ENCODE data around the gene CTDP1. TPM values are rescaled to one million over a fixed set of nuclear protein-coding genes. Genes with fewer than 3 reads are reported as not detected.

CTDP1 gene
- total RNA-seq, 1 donor from 2014 or later, result 9.4 TPM

DNA sequence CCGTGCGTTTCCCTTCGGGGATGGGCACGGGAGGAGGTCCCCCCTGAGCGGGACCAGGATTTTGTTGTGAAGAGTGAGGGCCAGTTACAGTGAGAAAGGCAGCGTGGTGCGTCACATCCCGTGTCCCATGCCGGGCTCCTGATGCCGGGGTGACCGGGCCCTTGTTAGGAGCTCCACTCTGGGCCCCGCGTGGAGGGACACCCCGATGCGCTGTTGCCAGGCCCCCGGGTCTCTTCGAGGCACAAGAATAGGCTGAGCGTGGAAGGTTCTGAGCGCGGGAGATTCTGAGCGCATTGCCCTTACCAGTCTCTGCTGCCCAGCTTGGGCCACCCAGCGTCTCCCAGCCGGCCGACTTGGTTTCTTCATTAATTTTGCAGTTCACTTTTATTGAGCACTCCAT is 17.6 kb downstream of the CTDP1 start:
- Histone ChIP-seq H3K4me1 (ENCODE audit: control insufficient read depth in 3 of 3, insufficient read depth in 3 of 3, low read length in 3 of 3) (peaks cover 0 to 3% (median 0%) of the 10 kb centered on the region in 3 donors), H3K9ac (ENCODE audit: low read depth in 1 of 3, low read length in 3 of 3) (no peak overlapping the region), H3K36me3 (ENCODE audit: control insufficient read depth in 3 of 3, insufficient read depth in 3 of 3, low read length in 3 of 3) (peaks cover 34 to 47% (median 41%) of the 10 kb centered on the region in 3 donors), H3K4me3 (ENCODE audit: low read length in 3 of 3) (no peak overlapping the region), H3K9me3 (ENCODE audit: control insufficient read depth in 3 of 3, low read length in 3 of 3) (no peaks in the 10 kb centered on the region), H3K27me3 (ENCODE audit: control insufficient read depth in 3 of 3, insufficient read depth in 3 of 3, low read length in 3 of 3) (no peaks in the 10 kb centered on the region), H3K27ac (ENCODE audit: low read depth, low read length) (no peak overlapping the region)

DNA sequence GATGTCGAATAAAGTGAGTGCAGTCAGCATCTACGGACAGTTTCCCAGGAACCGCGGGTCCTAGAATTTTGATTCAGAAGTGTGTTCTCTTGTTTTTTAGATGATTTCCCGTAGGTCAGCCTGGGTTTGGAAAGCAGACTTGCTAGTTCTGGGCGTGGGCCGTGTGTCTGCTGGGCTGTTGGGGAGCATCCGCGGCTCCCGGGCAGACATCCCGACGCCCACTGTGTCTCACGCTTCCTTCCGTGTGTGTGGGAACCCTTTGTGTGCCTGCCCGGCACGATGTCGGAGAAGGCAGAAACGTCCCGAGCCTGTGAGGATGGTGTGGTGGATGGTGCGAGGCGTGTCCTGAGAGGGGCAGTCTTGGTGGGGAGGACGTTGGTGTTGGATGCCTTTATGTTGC is 18.4 kb downstream of the CTDP1 start:
- no peak overlapping the region for H3K9ac ChIP-seq (ENCODE audit: low read depth in 1 of 3, low read length in 3 of 3)
- no peaks in the 10 kb centered on the region for H3K27me3 ChIP-seq (ENCODE audit: control insufficient read depth in 3 of 3, insufficient read depth in 3 of 3, low read length in 3 of 3)
- peaks cover 35 to 49% (median 41%) of the 10 kb centered on the region in 3 donors for H3K36me3 ChIP-seq (ENCODE audit: control insufficient read depth in 3 of 3, insufficient read depth in 3 of 3, low read length in 3 of 3)
- peaks cover 0 to 3% (median 0%) of the 10 kb centered on the region in 3 donors for H3K4me1 ChIP-seq (ENCODE audit: control insufficient read depth in 3 of 3, insufficient read depth in 3 of 3, low read length in 3 of 3)
- H3K9me3 ChIP-seq (ENCODE audit: control insufficient read depth in 3 of 3, low read length in 3 of 3), result no peaks in the 10 kb centered on the region
- H3K4me3 ChIP-seq (ENCODE audit: low read length in 3 of 3), result no peak overlapping the region
- no peak overlapping the region for H3K27ac ChIP-seq (ENCODE audit: low read depth, low read length)

DNA sequence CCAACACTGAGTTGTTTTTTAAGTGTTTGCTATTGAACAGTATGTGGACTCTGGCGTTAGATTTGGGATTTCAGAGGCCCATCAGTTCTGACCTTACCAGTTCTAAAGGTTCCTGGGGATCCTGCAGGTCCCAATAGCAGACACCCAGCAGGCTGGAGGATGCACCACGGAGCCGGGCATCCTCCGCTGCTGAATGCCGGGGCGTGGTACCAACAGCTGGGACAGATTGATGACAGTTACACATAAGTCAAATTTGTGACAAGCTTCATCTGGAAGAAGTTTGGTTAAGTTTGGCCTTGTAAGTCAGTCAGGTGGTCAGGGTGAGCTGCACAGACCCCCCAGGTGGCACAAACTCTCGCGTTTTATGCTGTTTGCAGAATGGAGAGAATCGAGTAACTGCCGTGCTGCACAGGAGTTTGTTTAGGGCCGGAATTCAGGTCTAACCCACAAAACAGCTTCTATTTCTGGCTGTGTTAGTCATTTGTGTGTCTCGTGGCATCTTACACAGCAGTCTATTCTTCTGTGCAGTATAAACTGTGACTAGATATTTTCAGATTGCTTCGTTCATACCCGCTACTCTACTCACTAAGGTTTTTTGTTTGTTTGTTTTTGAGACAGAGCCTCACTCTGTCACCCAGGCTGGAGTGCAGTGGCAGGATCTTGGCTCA is 19.2 kb downstream of the CTDP1 start:
- peak overlapping the region; percentile 39 for H3K27ac ChIP-seq (ENCODE audit: low read depth, low read length)
- H3K4me3 ChIP-seq (ENCODE audit: low read length in 3 of 3), result peak overlapping the region in 1 of 3 donors; percentile 13
- H3K9ac ChIP-seq (ENCODE audit: low read depth in 1 of 3, low read length in 3 of 3), result peak overlapping the region in 1 of 3 donors; percentile 60
- H3K27me3 ChIP-seq (ENCODE audit: control insufficient read depth in 3 of 3, insufficient read depth in 3 of 3, low read length in 3 of 3), result no peaks in the 10 kb centered on the region
- peaks cover 35 to 49% (median 46%) of the 10 kb centered on the region in 3 donors for H3K36me3 ChIP-seq (ENCODE audit: control insufficient read depth in 3 of 3, insufficient read depth in 3 of 3, low read length in 3 of 3)
- H3K4me1 ChIP-seq (ENCODE audit: control insufficient read depth in 3 of 3, insufficient read depth in 3 of 3, low read length in 3 of 3), result peaks cover 0 to 3% (median 0%) of the 10 kb centered on the region in 3 donors
- H3K9me3 ChIP-seq (ENCODE audit: control insufficient read depth in 3 of 3, low read length in 3 of 3), result no peaks in the 10 kb centered on the region

DNA sequence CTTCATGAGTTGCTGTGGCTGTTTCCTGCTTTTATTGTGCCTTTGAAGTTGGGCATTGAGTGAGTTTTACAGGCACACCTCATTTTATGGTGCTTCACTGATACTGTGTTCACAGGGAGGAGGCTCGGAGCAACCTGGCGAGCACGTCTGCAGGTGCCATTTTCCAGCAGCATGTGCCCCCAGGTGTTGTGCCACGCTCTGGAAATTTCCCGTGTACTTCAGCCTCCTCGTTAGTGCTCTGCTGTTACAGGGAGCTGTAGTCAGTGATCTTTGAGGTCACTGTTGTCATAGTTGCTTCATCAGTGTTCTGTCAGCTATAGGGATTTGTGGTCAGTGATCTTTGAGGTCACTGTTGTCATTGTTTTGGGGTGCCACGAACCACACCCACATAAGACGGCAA is 20.1 kb downstream of the CTDP1 start:
- Histone ChIP-seq H3K9me3 (ENCODE audit: control insufficient read depth in 3 of 3, low read length in 3 of 3) (no peaks in the 10 kb centered on the region), H3K4me1 (ENCODE audit: control insufficient read depth in 3 of 3, insufficient read depth in 3 of 3, low read length in 3 of 3) (peaks cover 0 to 3% (median 0%) of the 10 kb centered on the region in 3 donors), H3K27ac (ENCODE audit: low read depth, low read length) (peak overlapping the region; percentile 39), H3K4me3 (ENCODE audit: low read length in 3 of 3) (no peak overlapping the region), H3K27me3 (ENCODE audit: control insufficient read depth in 3 of 3, insufficient read depth in 3 of 3, low read length in 3 of 3) (no peaks in the 10 kb centered on the region), H3K9ac (ENCODE audit: low read depth in 1 of 3, low read length in 3 of 3) (no peak overlapping the region), H3K36me3 (ENCODE audit: control insufficient read depth in 3 of 3, insufficient read depth in 3 of 3, low read length in 3 of 3) (peaks cover 43 to 56% (median 55%) of the 10 kb centered on the region in 3 donors)

DNA sequence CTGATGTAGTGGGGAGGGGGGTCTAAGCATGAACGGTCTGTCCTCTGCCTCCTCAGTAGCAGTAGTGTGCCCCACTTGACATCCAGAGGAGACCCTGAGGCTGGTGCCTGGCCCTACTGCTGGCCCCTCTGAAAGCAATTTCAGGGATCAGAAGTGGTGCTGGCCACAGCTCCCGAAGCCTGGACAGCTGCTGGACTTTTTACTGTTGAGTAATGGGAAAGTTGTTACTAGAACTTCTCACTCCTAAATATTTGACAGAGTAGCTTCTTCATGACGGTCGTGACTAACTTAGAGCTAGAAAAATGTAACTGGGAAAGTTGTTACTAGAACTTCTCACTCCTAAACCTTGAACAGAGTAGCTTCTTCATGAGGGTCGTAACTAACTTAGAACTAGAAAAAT is 23.3 kb downstream of the CTDP1 start:
- no peak overlapping the region for H3K9ac ChIP-seq (ENCODE audit: low read depth in 1 of 3, low read length in 3 of 3)
- no peaks in the 10 kb centered on the region for H3K9me3 ChIP-seq (ENCODE audit: control insufficient read depth in 3 of 3, low read length in 3 of 3)
- H3K27me3 ChIP-seq (ENCODE audit: control insufficient read depth in 3 of 3, insufficient read depth in 3 of 3, low read length in 3 of 3), result no peaks in the 10 kb centered on the region
- H3K27ac ChIP-seq (ENCODE audit: low read depth, low read length), result no peak overlapping the region
- H3K36me3 ChIP-seq (ENCODE audit: control insufficient read depth in 3 of 3, insufficient read depth in 3 of 3, low read length in 3 of 3), result peaks cover 46 to 59% (median 59%) of the 10 kb centered on the region in 3 donors
- H3K4me3 ChIP-seq (ENCODE audit: low read length in 3 of 3), result no peak overlapping the region
- H3K4me1 ChIP-seq (ENCODE audit: control insufficient read depth in 3 of 3, insufficient read depth in 3 of 3, low read length in 3 of 3), result peaks cover 0 to 3% (median 0%) of the 10 kb centered on the region in 3 donors

DNA sequence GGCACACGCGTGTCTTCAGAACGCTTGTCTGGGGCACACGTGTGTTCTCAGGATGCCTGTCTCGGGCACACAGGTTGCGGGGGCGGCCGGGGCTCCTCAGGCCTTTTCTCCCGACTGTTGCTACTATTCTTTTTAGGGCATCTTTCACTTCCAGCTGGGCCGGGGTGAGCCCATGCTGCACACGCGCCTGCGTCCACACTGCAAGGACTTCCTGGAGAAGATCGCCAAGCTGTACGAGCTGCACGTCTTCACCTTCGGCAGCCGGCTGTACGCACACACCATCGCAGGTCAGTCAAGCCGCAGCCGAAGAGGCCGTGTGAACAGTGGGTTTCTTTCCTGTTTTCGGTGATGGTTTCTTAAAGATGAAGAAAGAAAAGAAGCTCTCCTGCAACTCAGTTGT is 25.0 kb downstream of the CTDP1 start:
- H3K4me3 ChIP-seq (ENCODE audit: low read length in 3 of 3), result no peak overlapping the region
- H3K27me3 ChIP-seq (ENCODE audit: control insufficient read depth in 3 of 3, insufficient read depth in 3 of 3, low read length in 3 of 3), result no peaks in the 10 kb centered on the region
- H3K36me3 ChIP-seq (ENCODE audit: control insufficient read depth in 3 of 3, insufficient read depth in 3 of 3, low read length in 3 of 3), result peaks cover 39 to 58% (median 54%) of the 10 kb centered on the region in 3 donors
- no peak overlapping the region for H3K9ac ChIP-seq (ENCODE audit: low read depth in 1 of 3, low read length in 3 of 3)
- H3K27ac ChIP-seq (ENCODE audit: low read depth, low read length), result no peak overlapping the region
- no peaks in the 10 kb centered on the region for H3K9me3 ChIP-seq (ENCODE audit: control insufficient read depth in 3 of 3, low read length in 3 of 3)
- no peaks in the 10 kb centered on the region for H3K4me1 ChIP-seq (ENCODE audit: control insufficient read depth in 3 of 3, insufficient read depth in 3 of 3, low read length in 3 of 3)

DNA sequence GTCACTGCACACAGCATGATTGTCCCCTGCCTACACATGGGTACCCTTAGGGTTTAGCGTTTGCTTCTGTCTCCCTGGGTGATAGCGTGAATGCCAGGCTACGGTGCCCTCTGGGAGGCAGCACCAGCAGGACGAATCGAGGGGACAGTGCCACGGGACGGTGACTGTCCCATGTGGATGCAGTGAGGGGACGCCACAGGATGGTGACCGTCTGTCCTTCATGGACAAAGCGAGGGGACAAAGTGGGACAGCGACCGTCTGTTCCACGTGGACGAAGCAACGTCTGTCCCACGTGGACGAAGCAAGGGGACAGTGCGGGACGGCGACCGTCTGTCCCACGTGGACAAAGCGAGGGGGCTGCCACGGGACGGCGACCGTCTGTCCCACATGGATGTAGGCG is 25.7 kb downstream of the CTDP1 start:
- Histone ChIP-seq H3K4me3 (ENCODE audit: low read length in 3 of 3) (no peak overlapping the region), H3K27ac (ENCODE audit: low read depth, low read length) (no peak overlapping the region), H3K27me3 (ENCODE audit: control insufficient read depth in 3 of 3, insufficient read depth in 3 of 3, low read length in 3 of 3) (no peaks in the 10 kb centered on the region), H3K4me1 (ENCODE audit: control insufficient read depth in 3 of 3, insufficient read depth in 3 of 3, low read length in 3 of 3) (no peaks in the 10 kb centered on the region), H3K36me3 (ENCODE audit: control insufficient read depth in 3 of 3, insufficient read depth in 3 of 3, low read length in 3 of 3) (peaks cover 35 to 52% (median 48%) of the 10 kb centered on the region in 3 donors), H3K9me3 (ENCODE audit: control insufficient read depth in 3 of 3, low read length in 3 of 3) (no peaks in the 10 kb centered on the region), H3K9ac (ENCODE audit: low read depth in 1 of 3, low read length in 3 of 3) (no peak overlapping the region)

DNA sequence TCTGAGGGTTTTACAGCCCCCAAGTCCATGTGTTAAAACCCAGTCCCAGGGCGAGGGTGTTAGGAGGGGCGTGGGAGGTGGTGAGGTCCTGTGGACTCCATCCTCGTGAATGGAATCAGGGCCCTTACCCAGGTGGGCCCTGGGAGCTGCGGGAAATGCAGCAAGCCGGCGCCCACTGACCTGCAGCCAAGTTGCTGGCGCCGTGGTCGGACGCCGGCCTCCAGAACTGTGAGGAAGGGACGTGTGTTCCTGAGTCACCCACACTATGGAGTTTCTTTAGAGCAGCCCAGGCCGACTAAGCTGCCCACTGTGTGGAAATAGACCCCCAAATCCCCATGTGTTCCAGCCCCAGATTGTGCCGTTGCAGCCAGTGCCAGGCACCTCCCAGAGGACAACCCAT is 26.4 kb downstream of the CTDP1 start:
- H3K4me1 ChIP-seq (ENCODE audit: control insufficient read depth in 3 of 3, insufficient read depth in 3 of 3, low read length in 3 of 3), result no peaks in the 10 kb centered on the region
- H3K4me3 ChIP-seq (ENCODE audit: low read length in 3 of 3), result no peak overlapping the region
- no peak overlapping the region for H3K27ac ChIP-seq (ENCODE audit: low read depth, low read length)
- H3K27me3 ChIP-seq (ENCODE audit: control insufficient read depth in 3 of 3, insufficient read depth in 3 of 3, low read length in 3 of 3), result no peaks in the 10 kb centered on the region
- no peaks in the 10 kb centered on the region for H3K9me3 ChIP-seq (ENCODE audit: control insufficient read depth in 3 of 3, low read length in 3 of 3)
- H3K36me3 ChIP-seq (ENCODE audit: control insufficient read depth in 3 of 3, insufficient read depth in 3 of 3, low read length in 3 of 3), result peaks cover 33 to 52% (median 42%) of the 10 kb centered on the region in 3 donors
- no peak overlapping the region for H3K9ac ChIP-seq (ENCODE audit: low read depth in 1 of 3, low read length in 3 of 3)

DNA sequence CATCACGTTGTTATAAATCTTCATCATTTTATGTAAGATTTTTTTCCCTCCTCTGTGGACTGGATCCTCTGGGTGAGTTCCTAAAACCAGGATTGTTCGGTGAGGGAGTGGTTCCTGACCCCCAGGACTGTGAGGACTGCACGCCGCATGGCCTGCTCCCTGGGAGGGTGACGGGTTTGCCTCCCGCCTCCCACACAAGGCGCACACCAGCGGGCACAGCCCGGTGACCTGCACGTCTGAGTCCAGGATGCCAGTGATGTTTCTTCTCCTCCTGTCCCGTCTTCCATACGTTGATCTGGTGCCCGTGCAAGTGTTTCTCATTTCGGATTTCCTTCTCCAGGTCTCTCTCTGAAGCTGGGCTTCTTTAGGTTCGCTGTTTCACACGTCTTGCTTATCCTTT is 27.1 kb downstream of the CTDP1 start:
- Histone ChIP-seq H3K27ac (ENCODE audit: low read depth, low read length) (no peak overlapping the region), H3K4me3 (ENCODE audit: low read length in 3 of 3) (no peak overlapping the region), H3K4me1 (ENCODE audit: control insufficient read depth in 3 of 3, insufficient read depth in 3 of 3, low read length in 3 of 3) (no peaks in the 10 kb centered on the region), H3K9ac (ENCODE audit: low read depth in 1 of 3, low read length in 3 of 3) (no peak overlapping the region), H3K36me3 (ENCODE audit: control insufficient read depth in 3 of 3, insufficient read depth in 3 of 3, low read length in 3 of 3) (peaks cover 33 to 54% (median 44%) of the 10 kb centered on the region in 3 donors), H3K9me3 (ENCODE audit: control insufficient read depth in 3 of 3, low read length in 3 of 3) (no peaks in the 10 kb centered on the region), H3K27me3 (ENCODE audit: control insufficient read depth in 3 of 3, insufficient read depth in 3 of 3, low read length in 3 of 3) (no peaks in the 10 kb centered on the region)

DNA sequence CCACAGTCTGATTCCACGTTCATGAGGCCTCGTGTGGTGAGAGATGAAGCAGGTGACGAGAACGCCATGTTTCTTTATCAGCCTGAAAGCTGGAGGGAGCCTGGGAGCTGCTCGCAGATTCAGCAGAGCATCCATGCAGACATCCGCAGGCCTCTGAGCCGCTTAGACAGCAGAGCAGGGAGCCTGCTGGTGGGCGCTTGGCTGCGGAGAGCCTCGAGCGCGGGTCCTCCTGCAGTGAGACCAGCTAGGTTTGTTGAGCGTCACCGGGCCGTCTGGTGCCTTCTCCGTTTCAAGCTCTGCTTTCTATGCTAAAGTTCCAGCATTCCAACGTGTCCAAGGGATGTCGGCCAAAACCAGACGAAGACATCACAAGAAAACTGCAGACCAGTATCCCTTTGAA is 27.6 kb downstream of the CTDP1 start:
- Histone ChIP-seq H3K27ac (ENCODE audit: low read depth, low read length) (no peak overlapping the region), H3K9me3 (ENCODE audit: control insufficient read depth in 3 of 3, low read length in 3 of 3) (no peaks in the 10 kb centered on the region), H3K27me3 (ENCODE audit: control insufficient read depth in 3 of 3, insufficient read depth in 3 of 3, low read length in 3 of 3) (no peaks in the 10 kb centered on the region), H3K4me1 (ENCODE audit: control insufficient read depth in 3 of 3, insufficient read depth in 3 of 3, low read length in 3 of 3) (no peaks in the 10 kb centered on the region), H3K36me3 (ENCODE audit: control insufficient read depth in 3 of 3, insufficient read depth in 3 of 3, low read length in 3 of 3) (peaks cover 33 to 54% (median 44%) of the 10 kb centered on the region in 3 donors), H3K4me3 (ENCODE audit: low read length in 3 of 3) (no peak overlapping the region), H3K9ac (ENCODE audit: low read depth in 1 of 3, low read length in 3 of 3) (no peak overlapping the region)
